Measurements from ENCODE around the gene NTN1.

The NTN1 gene

GRCh38 chr17:9192010-9192409 is 170.7 kb downstream of the NTN1 start:
- no peak for DNase-seq (ENCODE audit: low read depth in 2 of 2)

GRCh38 chr17:9195411-9195810 is 174.1 kb downstream of the NTN1 start:
- no peak for DNase-seq (ENCODE audit: low read depth in 2 of 2)

GRCh38 chr17:9195961-9196670 is 174.8 kb downstream of the NTN1 start:
- DNase-seq (ENCODE audit: low read depth in 2 of 2), result no peak

- no peak for DNase-seq (ENCODE audit: low read depth in 2 of 2)
These were observed 178.6 kb downstream of the NTN1 start for GRCh38 chr17:9199571-9200551.

GRCh38 chr17:9200699-9201359 is 179.5 kb downstream of the NTN1 start:
- DNase-seq (ENCODE audit: low read depth in 2 of 2), result no peak

DNA sequence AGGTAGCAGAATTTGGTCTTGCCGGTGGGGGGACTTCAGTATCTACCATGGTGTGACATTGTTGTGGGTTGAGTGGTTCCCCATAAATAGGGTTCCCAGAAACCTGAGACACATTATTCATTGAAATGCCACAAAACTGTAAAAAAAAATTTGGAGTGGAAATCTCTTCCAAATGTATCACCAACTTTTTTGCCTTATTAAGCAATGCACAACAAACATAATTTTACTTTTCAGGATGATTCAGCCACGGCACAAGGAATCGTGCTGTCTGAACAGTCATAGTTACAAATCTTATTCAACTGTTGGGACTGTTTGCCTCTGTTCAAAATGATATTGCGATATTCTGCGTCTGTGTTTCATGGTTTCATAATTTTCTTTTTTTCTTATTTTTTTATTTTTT is 181.2 kb downstream of the NTN1 start:
- DNase-seq (ENCODE audit: low read depth in 2 of 2), result no peak

GRCh38 chr17:9203771-9204425 is 182.6 kb downstream of the NTN1 start:
- no peak for DNase-seq (ENCODE audit: low read depth in 2 of 2)

GRCh38 chr17:9204637-9205329 is 183.5 kb downstream of the NTN1 start:
- no peak for DNase-seq (ENCODE audit: low read depth in 2 of 2)

- no peak for DNase-seq (ENCODE audit: low read depth in 2 of 2)
These were observed 184.5 kb downstream of the NTN1 start for GRCh38 chr17:9205520-9206409.

- DNase-seq (ENCODE audit: low read depth in 2 of 2), result no peak
These were observed 185.0 kb downstream of the NTN1 start for GRCh38 chr17:9206410-9206703.

DNA sequence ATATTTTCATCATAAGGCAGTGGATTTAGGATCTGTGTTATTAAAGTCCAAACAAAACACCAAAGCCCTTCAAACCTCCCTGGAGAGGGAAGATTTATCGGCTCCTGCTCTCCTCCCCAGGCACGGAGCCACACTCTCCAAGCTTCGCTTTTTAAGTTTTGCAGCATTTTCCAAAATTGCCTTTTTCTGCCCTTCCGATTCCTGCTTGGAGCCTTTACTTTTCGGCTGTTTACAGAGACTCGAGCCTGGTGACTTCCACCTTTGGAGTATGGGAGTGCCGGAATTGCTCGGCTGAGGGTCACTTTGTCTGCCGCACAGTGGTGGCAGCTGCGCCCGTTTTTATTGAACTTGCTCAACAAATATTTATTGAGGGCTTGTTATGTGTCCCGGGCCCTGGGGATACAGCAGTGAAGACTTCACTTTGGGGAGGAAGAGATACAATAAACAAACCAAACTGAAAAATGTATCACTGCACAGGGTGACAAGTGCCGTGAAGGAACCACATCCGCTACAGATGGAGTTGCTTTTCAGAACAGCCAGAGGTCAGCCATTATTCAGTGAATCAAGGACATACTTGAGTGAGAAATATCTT is 185.5 kb downstream of the NTN1 start:
- no peak for DNase-seq (ENCODE audit: low read depth in 2 of 2)

- DNase-seq (ENCODE audit: low read depth in 2 of 2), result no peak
These were observed 187.2 kb downstream of the NTN1 start for GRCh38 chr17:9208381-9209105.

DNA sequence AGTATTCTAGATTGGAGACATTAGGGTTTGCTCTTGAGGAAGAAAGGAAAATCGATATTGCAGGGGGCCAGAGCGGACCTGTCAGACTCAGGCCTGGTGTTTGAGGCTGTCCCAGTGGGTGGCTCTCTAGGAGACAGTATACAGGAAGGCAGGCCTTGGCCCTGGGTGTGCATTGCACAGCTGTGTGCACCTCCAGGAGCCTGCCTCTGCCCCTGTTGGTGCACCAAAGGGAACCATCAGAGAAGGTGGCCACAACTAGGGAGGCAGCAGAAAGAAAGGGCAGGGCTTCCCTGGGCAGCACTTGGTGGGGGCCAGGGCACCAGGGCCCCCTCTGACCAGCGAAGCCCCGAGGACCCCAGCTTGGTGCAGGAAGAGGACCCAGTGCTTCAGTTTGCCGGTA is 188.0 kb downstream of the NTN1 start:
- DNase-seq (ENCODE audit: low read depth in 2 of 2), result no peak

DNA sequence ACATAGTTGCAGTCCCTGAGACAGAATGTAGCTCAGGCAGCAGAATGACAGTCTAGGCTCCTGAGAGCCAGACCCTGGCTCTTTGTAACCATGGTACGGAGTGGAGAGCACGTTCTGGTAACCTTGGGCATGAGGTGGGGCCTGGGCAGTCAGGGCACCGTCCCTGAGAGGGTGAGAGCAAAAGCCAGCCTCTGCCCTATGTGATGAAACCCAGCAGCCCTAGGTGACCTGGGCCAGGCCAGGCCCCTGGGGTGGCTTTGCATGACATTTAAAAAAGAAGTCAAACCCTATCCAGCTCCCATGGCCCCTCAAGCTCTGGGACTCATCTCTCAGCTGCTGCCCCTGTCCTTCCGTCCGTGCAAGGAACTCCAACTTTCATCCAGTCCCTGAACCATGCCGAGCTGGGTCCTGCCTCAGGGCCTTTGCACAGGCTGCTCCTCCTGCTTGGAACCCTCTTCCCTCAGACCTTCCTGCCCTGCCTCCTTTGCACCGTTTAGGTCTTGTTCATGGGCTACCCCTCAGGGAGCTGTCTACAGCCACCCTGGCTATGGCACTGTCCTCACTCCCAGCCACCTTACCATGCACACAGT is 188.6 kb downstream of the NTN1 start:
- DNase-seq (ENCODE audit: low read depth in 2 of 2), result no peak

DNA sequence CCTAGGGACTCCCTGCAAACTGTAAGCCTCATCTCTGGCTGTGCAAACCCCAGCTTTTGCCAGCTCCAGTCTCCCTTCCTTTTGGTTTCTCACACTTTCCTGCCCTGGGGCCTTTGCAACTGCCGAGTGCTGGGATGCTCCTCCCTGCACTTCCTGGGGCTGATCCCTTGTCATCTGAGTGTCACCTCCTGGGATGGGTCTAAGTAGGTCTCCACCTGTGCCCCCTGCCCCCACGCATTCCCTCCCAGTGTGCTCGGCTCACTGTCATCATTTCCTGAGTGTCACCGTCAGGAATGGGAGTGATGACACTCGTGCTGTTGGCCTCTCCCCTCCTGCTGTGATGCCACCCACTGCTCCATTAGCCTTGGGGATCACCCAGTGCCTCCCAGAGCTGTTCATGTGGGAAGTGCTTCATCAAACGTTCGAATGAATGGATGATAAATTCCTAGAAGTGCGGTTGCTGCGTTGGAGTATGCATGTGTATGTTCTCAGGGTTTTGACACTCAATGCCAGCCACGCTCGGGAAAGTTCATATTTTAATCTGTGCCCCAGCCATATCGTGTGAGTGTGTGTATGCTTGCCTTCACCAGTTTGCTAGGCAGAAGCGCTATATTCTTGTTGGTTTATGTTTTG is 189.9 kb downstream of the NTN1 start:
- DNase-seq (ENCODE audit: low read depth in 2 of 2), result no peak

DNA sequence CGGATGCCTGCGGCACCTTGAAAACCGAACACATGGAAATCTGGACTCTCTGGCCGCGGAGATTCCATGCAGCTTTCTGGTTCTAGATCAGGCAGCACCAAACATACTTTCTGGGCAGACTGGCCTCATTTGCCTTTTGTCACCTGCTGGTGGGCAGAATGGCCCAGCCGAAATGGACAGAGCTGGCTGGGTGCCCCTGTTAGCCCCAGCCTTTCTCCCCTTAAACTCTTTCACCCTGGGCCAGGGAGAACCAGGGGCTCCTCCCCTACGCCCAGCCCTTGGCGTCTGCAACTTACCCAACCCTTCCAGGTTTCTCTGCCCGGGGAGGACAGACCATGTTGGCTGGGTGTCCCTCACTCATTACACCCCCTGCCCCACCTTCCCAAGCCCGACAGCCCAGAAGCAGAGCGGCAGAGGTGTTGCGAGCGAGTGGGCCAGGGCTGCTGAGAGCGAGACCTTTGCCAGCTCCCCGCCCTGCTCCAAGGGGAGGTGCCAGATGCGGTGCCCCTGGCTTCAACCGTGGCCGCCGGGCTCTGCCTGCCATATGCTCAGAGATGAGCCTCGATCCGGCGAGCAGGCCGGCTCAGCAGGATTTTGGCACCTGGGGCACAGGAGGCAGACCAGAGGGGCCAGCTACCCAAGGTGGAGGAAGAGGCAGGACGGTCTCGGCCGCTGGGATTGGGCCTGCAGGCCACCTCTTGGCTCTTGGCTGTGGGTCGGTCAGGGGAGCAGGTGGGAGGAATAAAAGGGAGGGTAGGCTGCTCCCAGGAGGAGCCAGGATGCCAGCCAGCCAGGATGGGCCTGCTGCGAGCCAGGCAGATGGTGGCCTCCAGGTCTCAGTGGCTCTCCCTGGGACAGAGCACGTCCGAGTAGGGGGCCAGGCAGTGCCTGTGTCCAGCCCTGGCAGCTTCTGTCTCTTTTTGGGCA is 191.3 kb downstream of the NTN1 start:
- no peak for DNase-seq (ENCODE audit: low read depth in 2 of 2)

- DNase-seq (ENCODE audit: low read depth in 2 of 2), result no peak
These were observed 192.0 kb downstream of the NTN1 start for GRCh38 chr17:9213303-9213640.

DNA sequence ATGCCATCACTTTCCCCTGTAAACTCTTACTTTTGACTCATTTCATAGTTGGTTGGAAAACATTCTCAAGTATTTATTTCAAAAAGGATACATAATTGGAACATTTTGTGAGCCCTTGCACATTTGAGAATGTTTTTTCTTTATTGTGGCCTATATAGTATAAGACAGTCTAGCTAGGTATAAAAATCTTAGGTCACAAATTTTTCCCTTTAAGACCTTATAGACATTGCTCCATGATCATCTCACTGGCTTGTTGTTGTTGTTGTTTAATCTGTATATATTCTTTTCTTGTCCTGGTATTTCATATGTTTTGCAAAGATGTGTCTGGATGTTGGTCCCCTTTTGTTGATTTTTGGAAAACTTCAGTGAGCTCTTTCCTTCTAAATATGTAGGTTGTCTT is 194.2 kb downstream of the NTN1 start:
- DNase-seq (ENCODE audit: low read depth in 2 of 2), result no peak
